Ishikawa (cell line): ENCODE measurements around the gene STX18.

Experiments used
- CEBPB ChIP-seq: IDR thresholded peaks from 2 replicates; pipeline ENCODE4 v1.6.1; 2012
- EGR1 ChIP-seq: IDR thresholded peaks from 2 replicates; pipeline ENCODE4 v1.6.1; 2012
- EP300 ChIP-seq: IDR thresholded peaks from 2 replicates; pipeline ENCODE4 v1.6.1; 2012; ENCODE audit warnings: borderline replicate concordance
- FOXM1 ChIP-seq: IDR thresholded peaks from 2 replicates; pipeline ENCODE4 v1.6.1; 2012; ENCODE audit warnings: low read depth, borderline replicate concordance
- NFIC ChIP-seq: IDR thresholded peaks from 2 replicates; pipeline ENCODE4 v1.6.1; 2012
- RAD21 ChIP-seq: IDR thresholded peaks from 2 replicates; pipeline ENCODE4 v1.6.1; 2012; ENCODE audit warnings: low read depth
- TAF1 ChIP-seq: IDR thresholded peaks from 2 replicates; pipeline ENCODE4 v1.6.1; 2012; ENCODE audit warnings: low read depth, mild to moderate bottlenecking
- TCF12 ChIP-seq: IDR thresholded peaks from 2 replicates; pipeline ENCODE4 v1.6.1; 2012; ENCODE audit warnings: low read depth
- USF1 ChIP-seq: IDR thresholded peaks from 2 replicates; pipeline ENCODE4 v1.6.1; 2012
- TF ChIP-seq, protein P1 (sequence below): IDR thresholded peaks from 2 replicates; pipeline ENCODE4 v1.6.1; 2012; ENCODE audit warnings: low read depth, mild to moderate bottlenecking

GRCh38 chr4:4568806-4569427, 27.1 kb upstream of the STX18 start:
- TF ChIP-seq CEBPB (no peak), FOXM1 (no peak), USF1 (no peak), RAD21 (no peak), EP300 (no peak), NFIC (no peak; the same call in 1 of the 2 replicates), TAF1 (no peak), TCF12 (no peak), EGR1 (no peak)
- TF ChIP-seq, protein P1, sequence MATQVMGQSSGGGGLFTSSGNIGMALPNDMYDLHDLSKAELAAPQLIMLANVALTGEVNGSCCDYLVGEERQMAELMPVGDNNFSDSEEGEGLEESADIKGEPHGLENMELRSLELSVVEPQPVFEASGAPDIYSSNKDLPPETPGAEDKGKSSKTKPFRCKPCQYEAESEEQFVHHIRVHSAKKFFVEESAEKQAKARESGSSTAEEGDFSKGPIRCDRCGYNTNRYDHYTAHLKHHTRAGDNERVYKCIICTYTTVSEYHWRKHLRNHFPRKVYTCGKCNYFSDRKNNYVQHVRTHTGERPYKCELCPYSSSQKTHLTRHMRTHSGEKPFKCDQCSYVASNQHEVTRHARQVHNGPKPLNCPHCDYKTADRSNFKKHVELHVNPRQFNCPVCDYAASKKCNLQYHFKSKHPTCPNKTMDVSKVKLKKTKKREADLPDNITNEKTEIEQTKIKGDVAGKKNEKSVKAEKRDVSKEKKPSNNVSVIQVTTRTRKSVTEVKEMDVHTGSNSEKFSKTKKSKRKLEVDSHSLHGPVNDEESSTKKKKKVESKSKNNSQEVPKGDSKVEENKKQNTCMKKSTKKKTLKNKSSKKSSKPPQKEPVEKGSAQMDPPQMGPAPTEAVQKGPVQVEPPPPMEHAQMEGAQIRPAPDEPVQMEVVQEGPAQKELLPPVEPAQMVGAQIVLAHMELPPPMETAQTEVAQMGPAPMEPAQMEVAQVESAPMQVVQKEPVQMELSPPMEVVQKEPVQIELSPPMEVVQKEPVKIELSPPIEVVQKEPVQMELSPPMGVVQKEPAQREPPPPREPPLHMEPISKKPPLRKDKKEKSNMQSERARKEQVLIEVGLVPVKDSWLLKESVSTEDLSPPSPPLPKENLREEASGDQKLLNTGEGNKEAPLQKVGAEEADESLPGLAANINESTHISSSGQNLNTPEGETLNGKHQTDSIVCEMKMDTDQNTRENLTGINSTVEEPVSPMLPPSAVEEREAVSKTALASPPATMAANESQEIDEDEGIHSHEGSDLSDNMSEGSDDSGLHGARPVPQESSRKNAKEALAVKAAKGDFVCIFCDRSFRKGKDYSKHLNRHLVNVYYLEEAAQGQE, result no peak
